ENCODE data around the gene PRSS38.

- TF ChIP-seq CTCF (IDR thresholded peaks at IDR 0.05), result no peak
- no peak for TF ChIP-seq REST (IDR thresholded peaks at IDR 0.05; ENCODE audit: insufficient read depth in 1 of 2, low read depth in 2 of 2, low read length in 1 of 2)
- no peak for TF ChIP-seq POLR2AphosphoS5 (IDR thresholded peaks at IDR 0.05; ENCODE audit: low read depth, low read length)
- TF ChIP-seq SIN3A (IDR thresholded peaks at IDR 0.05; ENCODE audit: borderline replicate concordance, insufficient read depth, low read depth, low read length), result no peak
- TF ChIP-seq TCF7L2 (IDR thresholded peaks at IDR 0.05; ENCODE audit: low read depth, low read length), result no peak
Measured at GRCh38 chr1:227889863-227890405, 74.5 kb downstream of the PRSS38 start.
